Midbrain (tissue), 1 donor: ENCODE results near the gene ITM2B.
"Not testable (repeated sequence)": the region's sequence is repeated elsewhere in the genome, so short reads cannot be mapped to it uniquely, and the experiment has no call there.

ENCODE experiments used
- DNase-seq: peaks from one replicate; lab custom pipeline; 2025; lab: John Stamatoyannopoulos, UW

Gene ITM2B

DNA sequence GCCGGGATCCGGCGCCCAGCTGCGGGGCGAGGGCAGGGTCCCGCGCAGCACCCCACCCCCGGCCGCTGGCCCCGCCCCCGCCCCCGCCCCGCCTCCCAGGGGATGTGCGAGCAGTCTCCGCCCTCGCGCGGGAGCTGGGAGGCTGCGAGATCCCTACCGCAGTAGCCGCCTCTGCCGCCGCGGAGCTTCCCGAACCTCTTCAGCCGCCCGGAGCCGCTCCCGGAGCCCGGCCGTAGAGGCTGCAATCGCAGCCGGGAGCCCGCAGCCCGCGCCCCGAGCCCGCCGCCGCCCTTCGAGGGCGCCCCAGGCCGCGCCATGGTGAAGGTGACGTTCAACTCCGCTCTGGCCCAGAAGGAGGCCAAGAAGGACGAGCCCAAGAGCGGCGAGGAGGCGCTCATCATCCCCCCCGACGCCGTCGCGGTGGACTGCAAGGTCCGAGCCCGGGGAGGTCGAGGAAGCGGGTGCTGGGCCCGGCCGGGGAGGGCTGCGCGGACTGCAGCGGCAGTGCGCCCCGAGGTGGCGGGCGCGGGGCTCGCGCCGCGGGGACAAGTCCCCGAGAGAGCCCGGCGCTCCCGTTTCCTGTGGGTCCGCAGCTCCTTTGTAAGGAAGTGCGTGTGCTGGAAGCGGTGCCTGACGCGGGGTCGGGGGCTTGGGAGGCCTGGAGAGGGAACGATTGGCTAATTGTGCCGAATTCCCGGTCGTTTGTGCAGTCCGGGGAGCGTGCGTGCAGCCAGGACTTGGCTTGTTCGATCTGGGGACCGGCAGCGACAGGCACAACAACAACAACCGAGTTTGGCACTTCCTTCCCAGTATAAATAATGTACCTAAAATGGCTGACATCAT, at the start of gene ITM2B:
ITM2B (plus strand) TSS at position 161 of the 843 bp plus-strand sequence; CDS start at position 316, 155 bp downstream.
- DNase-seq: peak; percentile 82

DNA sequence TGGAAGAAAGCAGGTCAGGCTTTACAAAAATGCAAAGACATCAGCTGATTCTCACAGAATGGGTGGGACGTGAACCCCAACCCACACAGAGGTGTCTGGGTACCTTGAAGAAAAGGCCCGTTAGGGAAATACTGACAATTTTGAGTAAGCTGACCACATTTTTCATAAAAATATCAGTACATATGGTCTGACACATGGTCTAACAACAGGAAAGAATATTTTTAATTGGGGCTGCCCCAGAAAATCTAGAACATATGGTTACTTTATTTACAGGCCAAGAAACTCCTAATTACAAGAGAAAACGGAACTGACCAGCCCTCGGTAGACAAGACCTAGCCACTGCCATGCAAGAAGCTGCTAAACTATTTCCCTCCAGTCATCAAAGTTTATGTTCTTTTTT, 48.7 kb upstream of the ITM2B start:
- DNase-seq: no peak

DNA sequence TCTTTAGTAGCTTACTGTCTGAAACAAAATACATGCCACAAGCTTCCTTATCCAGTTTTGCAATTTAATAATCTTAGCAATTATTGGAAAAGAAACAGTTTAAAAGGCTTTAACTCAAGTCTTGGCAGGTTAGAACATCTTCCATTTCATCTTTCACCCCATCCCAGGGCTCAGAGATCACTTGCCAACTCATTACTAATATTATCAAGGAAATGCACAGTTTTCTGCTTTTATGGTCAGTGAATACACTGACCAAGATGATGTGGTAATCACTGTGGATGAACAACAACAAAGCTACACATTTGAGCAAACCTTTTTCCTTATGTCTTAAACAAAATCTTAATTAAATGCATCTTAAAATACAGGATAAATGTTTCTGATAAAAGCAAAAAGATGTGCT, 48.0 kb upstream of the ITM2B start:
- no peak for DNase-seq

DNA sequence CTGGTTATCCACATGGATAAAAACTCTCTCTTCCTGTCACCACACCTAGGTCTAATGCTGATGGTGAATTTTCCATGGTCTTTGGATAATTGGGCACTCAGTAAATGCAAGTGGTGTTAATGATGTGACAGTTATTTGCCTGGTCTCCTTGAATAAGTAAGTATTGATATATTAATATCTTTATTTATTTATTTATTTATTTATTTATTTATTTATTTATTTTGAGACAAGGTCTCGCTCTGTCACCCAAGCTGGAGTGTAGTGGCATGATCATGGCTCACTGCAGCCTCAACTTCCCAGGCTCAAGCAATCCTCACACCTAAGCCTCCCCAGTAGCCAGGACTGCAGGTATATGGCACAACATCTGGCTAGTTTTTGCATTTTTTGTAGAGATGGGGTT, 46.3 kb upstream of the ITM2B start:
- no peak for DNase-seq

DNA sequence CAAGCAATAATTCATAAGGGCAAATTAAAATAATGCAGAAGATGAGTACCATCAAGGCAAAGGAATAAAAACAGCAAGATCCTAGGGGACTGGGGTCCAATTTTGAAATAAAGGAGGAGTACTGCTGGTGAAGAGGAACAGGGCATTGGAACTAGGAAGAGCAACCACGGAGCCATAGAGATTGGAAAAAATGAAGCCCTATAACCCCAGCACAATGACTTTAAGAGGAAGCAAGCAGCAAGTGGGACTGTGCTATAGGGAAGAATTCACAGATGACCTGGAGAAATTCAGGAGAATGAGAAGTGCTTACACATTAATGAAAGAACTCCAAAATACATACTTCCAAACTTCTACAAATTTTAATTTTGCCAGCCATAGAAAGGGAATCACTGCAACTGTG, 44.9 kb upstream of the ITM2B start:
- DNase-seq: no peak

DNA sequence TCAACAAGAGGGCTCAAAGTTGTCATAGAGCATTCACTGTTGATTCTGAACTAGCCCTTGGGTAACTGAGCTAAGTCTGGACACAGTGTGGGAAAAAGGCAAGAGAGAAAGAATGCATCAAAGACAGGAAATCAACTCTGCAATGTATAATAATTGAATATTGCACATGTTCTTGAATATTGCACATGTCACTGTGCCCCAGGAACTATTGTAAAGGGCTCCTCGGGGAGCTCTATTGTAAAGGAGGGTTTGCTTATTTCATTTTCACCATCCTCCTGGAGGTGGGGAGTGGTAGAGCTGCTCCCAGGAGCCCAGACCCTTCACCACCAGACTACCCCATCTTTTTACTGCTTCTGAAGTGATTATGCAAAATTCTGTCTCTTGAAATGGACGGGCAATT, 44.4 kb upstream of the ITM2B start:
- DNase-seq: no peak

DNA sequence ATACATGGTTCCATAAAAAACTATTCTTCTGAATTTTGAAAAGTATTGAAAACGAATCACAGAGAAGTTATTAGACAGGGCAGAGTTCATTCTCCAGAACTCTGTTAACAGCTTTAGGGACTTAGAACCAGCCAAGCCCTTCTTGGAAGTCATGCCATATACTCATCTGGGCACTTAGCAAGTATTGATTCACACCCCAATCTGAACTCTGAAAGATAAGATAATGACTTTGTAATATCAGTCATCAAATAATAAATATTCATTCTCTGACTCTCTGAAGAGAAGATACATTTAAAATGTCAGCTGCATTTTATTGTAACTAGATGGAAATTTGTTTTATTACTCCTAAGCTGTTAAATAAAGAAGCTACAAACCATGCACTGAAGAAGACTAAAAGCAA, 43.8 kb upstream of the ITM2B start:
- DNase-seq: no peak

DNA sequence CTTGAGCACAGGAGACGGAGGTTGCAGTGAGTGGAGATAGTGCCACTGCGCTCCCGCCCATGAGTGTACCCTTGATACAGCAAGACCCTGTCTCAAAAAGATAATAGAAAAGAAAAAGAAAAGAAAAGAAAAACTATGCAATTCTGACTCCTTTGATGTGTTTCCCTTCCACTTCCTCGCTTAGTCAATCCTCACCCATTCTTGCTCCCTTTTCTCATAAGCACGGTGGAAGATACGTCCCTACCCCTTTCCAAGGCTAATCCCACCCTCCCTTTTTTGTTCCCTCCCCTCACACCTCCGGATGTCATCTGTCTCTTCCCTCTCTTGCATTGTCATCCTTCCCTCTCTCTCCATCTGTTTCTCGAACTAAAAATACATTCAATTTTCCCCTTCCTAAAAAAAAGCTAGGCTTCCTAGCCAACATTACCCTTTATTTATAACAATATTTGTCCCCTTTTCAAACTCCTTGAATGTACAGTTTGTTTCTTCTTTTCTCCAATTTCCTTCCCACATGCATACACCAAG, 40.5 kb upstream of the ITM2B start:
- DNase-seq: no peak

DNA sequence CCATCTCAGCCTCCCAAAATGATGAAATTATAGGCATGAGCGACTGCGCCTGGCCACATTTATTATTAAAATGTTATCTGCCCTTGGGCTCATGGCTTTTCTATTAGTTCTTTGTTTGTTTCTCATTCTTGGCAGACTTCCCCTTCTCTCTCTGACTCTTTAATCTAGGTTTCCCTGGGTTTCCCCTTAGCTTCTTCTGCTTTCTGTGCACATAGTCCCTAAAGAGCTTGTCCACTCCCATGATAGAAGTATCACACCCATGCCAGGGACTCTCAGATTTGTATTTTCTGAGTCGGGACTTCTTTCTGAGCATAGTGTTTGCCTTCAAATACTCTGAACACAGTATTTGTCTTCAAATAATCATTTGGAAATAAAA, 38.6 kb upstream of the ITM2B start:
- peak; percentile 21 for DNase-seq

DNA sequence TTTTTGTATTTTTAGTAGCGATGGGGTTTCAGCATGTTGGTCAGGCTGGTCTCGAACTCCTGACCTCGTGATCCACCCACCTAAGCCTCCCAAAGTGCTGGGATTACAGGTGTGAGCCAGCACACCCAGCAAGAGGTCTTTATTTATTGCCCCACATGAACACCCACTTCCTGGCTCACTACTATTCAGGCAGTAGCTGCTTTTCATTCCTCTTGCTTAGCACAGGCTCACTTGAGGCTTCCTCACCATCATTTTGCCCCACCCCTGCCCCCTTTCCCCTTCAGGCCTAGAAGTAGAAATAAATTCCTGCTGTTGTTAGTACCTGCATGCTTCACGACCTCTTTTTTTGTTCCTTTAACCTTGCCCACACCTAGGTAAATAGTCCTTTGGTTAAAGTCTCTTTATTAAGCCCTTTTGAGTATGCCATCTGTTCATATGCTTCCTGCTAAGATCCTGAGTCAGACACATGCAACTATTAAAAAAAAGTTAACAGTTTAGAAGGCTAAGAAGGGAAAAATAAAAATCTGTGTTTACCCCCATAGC, 33.5 kb upstream of the ITM2B start:
- no peak for DNase-seq

DNA sequence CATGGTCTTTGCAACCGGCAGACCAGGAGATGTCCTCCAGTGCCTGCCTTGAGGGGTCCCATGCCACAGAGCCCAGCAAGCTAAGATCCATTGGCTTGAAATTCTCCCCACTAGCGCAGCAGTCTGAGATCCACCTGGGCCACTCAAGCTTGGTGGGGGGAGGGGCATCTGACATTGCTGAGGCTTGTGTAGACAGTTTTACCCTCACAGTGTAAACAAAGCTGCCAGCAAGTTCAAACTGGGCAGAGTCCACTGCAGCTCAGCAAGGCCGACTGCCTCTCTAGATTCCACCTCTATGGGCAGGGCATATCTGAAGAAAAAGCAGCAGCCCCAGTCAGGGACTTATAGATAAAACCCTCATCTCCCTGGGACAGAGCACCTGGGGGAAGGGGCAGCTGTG, 32.0 kb upstream of the ITM2B start:
- DNase-seq: no peak

DNA sequence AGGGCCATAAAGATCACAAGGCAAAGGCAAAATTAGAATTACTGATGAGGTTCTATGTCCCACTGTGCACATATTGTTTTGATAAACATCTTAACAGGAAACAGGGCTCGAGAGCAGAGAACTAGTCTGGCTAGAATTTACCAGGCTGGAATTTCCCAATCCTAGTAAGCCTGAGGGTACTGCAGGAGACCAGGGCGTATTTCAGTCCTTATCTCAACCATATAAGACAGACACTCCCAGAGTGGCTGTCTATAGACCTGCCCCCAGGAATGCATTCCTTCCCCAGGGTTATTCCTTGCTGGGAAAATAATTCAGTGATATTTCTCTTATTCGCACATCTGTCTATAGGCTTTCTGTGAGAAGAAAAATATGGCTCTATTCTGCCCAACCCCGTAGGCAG, 25.8 kb upstream of the ITM2B start:
- DNase-seq: not testable (repeated sequence)

DNA sequence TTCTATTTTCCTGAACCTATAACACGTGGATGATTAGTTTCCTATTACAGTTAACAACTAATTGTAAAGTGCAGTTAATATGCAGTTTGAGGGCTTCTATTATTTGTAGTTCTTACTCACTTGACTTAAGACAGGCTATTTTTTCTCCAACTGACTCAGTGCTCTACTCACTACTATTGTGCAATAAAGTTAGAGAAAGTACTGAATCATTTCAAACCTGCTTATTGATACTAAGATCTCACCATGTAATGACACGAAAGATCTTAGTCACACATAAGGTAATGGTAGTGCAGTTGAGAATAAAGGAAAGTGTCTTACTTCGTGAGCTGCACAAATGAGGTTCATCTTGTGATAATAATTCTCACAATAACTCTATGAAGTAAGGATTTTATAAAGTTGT, 22.8 kb upstream of the ITM2B start:
- no peak for DNase-seq

DNA sequence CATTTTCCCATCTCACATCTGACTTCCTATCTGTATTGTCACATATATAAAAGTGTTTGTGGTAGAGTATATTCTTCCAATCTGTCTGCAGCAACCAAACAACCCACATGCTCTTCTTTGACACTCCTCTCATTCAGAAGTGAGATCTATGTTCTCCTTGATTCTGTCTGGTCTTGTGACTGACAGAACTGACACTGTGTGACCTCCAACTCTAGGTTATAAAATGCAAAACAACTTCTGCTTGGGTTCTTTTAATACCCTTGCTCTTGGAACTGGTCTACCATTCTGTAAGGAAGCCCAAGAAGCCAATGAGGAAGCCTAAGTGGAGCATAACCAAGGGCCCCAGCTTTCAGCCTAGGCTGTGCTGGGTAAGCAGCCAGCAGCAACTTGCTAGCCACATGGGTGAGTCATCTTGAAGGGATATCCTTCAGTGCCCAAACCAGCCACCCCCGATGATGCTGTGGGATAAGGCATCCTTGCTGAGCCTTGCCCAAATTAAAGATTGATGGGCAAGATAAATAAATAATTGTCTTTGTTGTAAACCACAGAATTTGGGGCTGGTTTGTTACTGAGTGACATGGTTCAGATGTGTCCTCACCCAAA, 18.4 kb upstream of the ITM2B start:
- DNase-seq: no peak

DNA sequence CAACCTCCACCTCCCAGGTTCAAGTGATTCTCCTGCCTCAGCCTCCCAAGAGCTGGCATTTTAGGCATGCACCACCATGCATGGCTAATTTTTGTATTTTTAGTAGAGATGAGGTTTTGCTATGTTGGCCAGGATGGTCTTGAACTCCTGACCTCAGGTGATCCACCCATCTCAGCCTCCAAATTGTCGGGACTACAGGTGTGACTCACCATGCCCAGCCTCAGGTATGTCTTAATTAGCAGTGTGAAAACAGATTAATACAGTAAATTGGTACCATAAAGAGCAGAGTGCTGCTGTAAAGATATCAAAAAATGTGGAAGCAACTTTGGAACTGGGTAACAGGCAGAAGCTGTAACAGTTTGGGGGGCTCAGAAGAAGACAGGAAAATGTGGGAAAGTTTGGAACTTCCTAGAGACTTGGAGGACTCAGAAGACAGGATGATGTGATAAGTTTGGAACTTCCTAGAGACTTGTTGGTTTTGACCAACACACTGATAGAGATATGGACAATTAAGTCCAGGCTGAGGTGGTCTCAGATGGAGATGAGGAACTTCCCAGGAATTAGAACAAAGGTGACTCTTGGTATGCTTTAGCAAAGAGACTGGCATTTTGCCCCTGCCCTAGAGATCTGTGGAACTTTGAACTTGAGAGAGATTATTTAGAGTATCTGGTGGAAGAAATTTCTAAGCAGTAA, 17.3 kb upstream of the ITM2B start:
- not testable (repeated sequence) for DNase-seq

DNA sequence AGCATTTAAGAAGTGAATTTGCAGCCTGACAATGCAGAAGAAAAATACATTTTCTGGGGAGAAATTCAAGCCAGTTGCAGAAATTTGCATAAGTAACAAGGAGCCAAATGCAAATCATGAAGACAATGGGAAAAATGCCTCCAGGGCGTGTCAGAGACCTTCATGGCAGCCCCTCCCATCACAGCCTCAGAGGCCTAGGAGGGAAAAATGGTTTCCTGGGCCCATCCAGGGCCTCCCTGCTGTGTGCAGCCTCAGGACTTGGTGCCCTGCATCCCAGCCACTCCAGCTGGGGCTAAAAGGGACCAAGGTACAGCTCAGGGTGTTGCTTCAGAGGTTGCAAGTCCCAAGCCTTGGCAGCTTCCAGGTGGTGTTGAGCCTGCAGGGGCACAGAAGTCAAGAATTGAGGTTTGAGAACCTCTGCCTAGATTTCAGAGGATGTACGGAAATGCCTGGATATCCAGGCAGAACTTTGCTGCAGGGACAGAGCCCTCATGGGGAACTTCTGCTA, 16.7 kb upstream of the ITM2B start:
- no peak for DNase-seq

DNA sequence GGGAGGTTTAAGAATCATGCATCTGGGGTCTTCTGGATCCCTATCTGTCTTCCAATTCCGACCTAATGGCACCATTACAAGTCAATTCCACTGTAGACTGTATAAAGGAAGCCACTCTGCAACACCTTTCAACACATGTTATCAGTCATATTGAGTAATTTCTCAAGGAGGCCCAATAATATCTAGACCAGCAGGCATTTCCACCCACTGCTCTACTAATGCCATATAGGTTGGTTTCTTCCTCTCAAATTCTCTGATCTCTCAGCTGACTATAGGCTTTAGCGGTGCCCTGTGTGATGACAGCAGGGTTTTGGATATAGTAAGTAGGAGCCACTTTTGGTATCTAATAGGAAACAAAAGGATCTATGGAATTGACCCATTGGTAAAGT, 12.4 kb upstream of the ITM2B start:
- DNase-seq: no peak

DNA sequence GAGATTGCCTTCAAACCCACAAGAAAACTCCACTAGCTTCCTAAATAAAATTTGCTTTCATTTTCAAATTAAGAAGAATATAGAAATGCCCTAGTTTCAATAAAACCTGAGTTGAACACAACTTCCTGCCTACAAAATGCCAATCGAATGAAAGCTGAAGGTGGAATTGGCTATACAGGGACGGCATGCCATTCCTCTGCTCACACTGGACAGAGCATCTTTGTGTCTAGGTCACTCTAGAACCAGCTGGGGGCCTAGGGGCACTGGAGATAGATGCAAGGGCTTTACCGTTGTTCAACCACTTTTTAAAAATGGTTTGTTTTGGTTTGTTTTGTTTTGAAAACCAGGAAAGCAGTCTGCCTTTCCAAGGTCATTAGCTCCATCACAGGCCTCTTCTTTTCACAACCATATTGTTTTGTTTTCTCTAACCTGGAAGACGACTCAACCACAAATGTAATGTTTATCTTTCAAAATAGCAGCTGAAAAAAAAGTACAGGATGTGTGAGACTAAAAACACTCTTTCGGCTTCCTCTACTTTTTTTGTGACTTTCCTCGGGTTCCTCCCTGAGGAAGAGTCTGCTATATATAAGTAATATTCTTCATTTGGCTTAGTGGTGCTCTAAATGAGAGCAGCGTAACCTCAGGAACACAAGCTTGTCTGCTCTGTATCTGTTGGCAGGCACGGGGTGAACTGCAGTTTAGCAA, 11.9 kb upstream of the ITM2B start:
- no peak for DNase-seq

DNA sequence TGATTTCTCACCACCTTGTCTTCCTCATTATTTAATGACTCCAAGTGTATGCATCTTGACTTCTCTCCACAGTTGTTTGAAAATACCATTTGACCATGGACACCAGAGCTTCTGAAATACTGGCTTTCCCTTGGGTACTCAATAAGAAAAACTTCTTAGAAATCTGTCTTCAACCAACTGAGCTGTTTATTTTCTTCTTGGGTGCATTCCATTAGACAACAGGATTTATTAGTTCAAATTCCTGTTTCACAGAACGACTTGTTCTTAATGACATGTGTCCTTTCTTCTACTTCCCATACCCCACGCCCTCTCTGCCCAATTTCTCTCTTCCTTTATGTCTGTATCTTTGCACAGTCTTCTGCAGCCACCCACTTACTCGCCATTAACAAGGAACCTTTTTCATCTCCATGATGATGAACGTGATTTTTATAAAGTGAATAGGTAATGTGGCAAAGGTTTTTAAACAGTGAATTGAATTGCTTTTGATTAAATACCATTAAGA, 11.3 kb upstream of the ITM2B start:
- no peak for DNase-seq

DNA sequence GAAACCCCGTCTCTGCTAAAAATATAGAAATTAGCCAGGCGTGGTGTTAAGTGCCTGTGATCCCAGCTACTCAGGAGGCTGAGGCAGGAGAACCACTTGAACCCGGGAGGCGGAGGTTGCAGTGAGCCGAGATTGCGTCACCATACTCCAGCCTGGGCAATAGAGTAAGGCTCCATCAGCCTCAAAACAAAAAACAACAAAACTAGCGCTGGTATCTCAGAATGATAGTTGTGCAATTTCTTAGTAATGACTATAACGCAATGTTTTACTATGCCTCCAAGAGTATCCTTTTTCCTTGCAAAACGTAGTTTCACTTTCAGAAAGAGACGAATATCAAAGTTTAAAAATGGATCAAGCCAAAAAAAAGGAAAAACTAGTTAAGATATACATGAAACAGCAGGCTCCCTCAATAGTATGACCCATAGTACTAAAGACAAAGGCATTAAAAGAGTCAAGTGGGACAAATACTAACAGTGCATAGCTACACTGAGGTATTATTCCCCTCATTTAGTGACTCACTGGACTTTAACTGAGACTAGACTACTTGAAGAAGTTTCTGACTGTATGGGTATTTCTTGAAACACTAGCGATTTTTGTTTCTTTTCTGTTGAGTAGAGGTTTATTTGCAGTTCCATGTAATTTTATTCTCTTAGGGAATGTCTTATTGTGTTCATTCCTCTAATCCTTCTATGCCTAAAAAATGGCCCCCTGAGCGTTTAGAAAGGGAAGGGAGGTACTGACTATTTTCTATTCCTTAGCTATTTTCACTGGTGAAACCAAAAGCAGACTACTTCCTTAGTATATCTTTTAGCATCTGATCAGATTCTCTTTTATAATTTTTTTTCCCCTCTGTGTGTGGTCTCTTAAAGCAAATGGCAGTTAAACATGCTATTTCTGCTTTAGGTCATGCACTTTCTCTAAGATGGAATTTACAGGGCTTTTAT, 10.4 kb upstream of the ITM2B start:
- DNase-seq: no peak
